GM12801 (cell line): Measurements from ENCODE around the gene CWH43.

Experiments used
- TF ChIP-seq, protein P1 (sequence below): IDR thresholded peaks from one replicate; pipeline ENCODE4 v1.5.1; 2011; ENCODE audit warnings: control low read depth; ENCODE audit not compliant: insufficient read length; ENCODE audit errors: extremely low read depth

Gene CWH43

GRCh38 chr4:49063670-49064069, 77.6 kb downstream of the CWH43 start:
- TF ChIP-seq, protein P1, sequence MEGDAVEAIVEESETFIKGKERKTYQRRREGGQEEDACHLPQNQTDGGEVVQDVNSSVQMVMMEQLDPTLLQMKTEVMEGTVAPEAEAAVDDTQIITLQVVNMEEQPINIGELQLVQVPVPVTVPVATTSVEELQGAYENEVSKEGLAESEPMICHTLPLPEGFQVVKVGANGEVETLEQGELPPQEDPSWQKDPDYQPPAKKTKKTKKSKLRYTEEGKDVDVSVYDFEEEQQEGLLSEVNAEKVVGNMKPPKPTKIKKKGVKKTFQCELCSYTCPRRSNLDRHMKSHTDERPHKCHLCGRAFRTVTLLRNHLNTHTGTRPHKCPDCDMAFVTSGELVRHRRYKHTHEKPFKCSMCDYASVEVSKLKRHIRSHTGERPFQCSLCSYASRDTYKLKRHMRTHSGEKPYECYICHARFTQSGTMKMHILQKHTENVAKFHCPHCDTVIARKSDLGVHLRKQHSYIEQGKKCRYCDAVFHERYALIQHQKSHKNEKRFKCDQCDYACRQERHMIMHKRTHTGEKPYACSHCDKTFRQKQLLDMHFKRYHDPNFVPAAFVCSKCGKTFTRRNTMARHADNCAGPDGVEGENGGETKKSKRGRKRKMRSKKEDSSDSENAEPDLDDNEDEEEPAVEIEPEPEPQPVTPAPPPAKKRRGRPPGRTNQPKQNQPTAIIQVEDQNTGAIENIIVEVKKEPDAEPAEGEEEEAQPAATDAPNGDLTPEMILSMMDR, result no peak
